ENCODE measurements around the gene MAGI1.

The MAGI1 gene

GRCh38 chr3:65478551-65479500, 559.9 kb downstream of the MAGI1 start:
- no peak for DNase-seq (ENCODE audit: low read depth)

GRCh38 chr3:65473736-65474135, 565.0 kb downstream of the MAGI1 start:
- no peak for DNase-seq (ENCODE audit: low read depth)

GRCh38 chr3:65472501-65472900, 566.2 kb downstream of the MAGI1 start:
- no peak for DNase-seq (ENCODE audit: low read depth)

- no peak for DNase-seq (ENCODE audit: low read depth)
Measured at GRCh38 chr3:65466300-65466988, 572.3 kb downstream of the MAGI1 start.

- DNase-seq (ENCODE audit: low read depth): no peak
Measured at GRCh38 chr3:65449841-65450428, 588.8 kb downstream of the MAGI1 start.

- DNase-seq (ENCODE audit: low read depth): no peak
Measured at GRCh38 chr3:65448120-65448519, 590.6 kb downstream of the MAGI1 start.

GRCh38 chr3:65445573-65446169, 593.0 kb downstream of the MAGI1 start:
- no peak for DNase-seq (ENCODE audit: low read depth)

GRCh38 chr3:65444447-65444815, 594.3 kb downstream of the MAGI1 start:
- no peak for DNase-seq (ENCODE audit: low read depth)

- DNase-seq (ENCODE audit: low read depth): no peak
Measured at GRCh38 chr3:65443739-65444446, 594.8 kb downstream of the MAGI1 start.

GRCh38 chr3:65439641-65440284, 599.0 kb downstream of the MAGI1 start:
- DNase-seq (ENCODE audit: low read depth): no peak

GRCh38 chr3:65438612-65439011, 600.1 kb downstream of the MAGI1 start:
- DNase-seq (ENCODE audit: low read depth): no peak

GRCh38 chr3:65438096-65438495, 600.6 kb downstream of the MAGI1 start:
- DNase-seq (ENCODE audit: low read depth): no peak

GRCh38 chr3:65436580-65436979, 602.1 kb downstream of the MAGI1 start:
- no peak for DNase-seq (ENCODE audit: low read depth)

- DNase-seq (ENCODE audit: low read depth): no peak
Measured at GRCh38 chr3:65433480-65433879, 605.2 kb downstream of the MAGI1 start.

GRCh38 chr3:65432388-65433003, 606.2 kb downstream of the MAGI1 start:
- no peak for DNase-seq (ENCODE audit: low read depth)

GRCh38 chr3:65425880-65426279, 612.8 kb downstream of the MAGI1 start:
- no peak for DNase-seq (ENCODE audit: low read depth)

GRCh38 chr3:65422154-65422553, 616.6 kb downstream of the MAGI1 start:
- DNase-seq (ENCODE audit: low read depth): no peak

GRCh38 chr3:65419233-65419632, 619.5 kb downstream of the MAGI1 start:
- DNase-seq (ENCODE audit: low read depth): no peak

- DNase-seq (ENCODE audit: low read depth): no peak
Measured at GRCh38 chr3:65413891-65414290, 624.8 kb downstream of the MAGI1 start.

GRCh38 chr3:65412588-65412987, 626.1 kb downstream of the MAGI1 start:
- no peak for DNase-seq (ENCODE audit: low read depth)

GRCh38 chr3:65411367-65411766, 627.4 kb downstream of the MAGI1 start:
- DNase-seq (ENCODE audit: low read depth): no peak

All from activated T-helper 1 cell treated with Interleukin-2 at 50 U/mL for 16 hours (primary cell).